Measurements from ENCODE around the gene KCNH2.

DNA sequence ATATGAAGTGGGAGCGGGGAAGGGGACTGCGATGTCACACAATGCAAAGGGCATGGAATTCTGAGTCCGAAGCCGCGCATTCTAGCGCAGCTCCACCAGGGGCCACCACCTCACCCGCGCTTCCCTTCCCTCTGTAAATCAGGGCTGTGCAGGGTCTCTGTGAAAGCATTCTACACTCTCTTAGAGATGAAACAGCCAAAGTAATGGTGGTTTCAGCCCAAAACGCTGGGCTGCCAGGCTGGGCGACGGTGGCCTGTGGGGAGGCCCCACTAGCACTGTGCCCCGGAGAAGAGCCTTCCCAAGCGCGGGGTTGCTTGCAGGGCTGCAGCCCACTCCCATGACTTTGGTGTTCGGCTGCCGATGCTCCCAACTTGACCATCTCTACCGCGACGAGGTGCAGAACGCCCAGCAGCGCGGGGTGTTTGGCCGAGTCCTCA, 34.8 kb upstream of the KCNH2 start:
- peak; percentile 24 to 44 (median 25) for TF ChIP-seq CTCF (IDR thresholded peaks at IDR 0.05)
- no peak for TF ChIP-seq POLR2A (IDR thresholded peaks at IDR 0.05; ENCODE audit: low read depth)
- TF ChIP-seq POLR2AphosphoS5 (IDR thresholded peaks at IDR 0.05): no peak
- no peak for TF ChIP-seq EP300 (IDR thresholded peaks at IDR 0.05)
